HG02852 (cell line): Measurements from ENCODE around the gene PTPRN2.

ENCODE experiments used
- ATAC-seq: cut with Tn5 transposase; IDR thresholded peaks from one replicate; pipeline ENCODE4 v1.9.1; 2021; ENCODE audit warnings: mild to moderate bottlenecking, moderate library complexity; ENCODE audit not compliant: unreplicated experiment

PTPRN2 gene

GRCh38 chr7:157821959-157822687 is 765.5 kb downstream of the PTPRN2 start:
- no peak for ATAC-seq

- no peak for ATAC-seq
These were observed 766.8 kb downstream of the PTPRN2 start for GRCh38 chr7:157820796-157821195.

GRCh38 chr7:157819455-157819807 is 768.2 kb downstream of the PTPRN2 start:
- ATAC-seq = no peak

- ATAC-seq = no peak
These were observed 768.7 kb downstream of the PTPRN2 start for GRCh38 chr7:157818701-157819454.

- ATAC-seq = no peak
These were observed 769.5 kb downstream of the PTPRN2 start for GRCh38 chr7:157817944-157818700.

GRCh38 chr7:157817433-157817832 is 770.2 kb downstream of the PTPRN2 start:
- ATAC-seq = no peak

GRCh38 chr7:157816526-157817250 is 770.9 kb downstream of the PTPRN2 start:
- ATAC-seq = no peak

- no peak for ATAC-seq
These were observed 771.5 kb downstream of the PTPRN2 start for GRCh38 chr7:157816086-157816485.

- ATAC-seq = no peak
These were observed 772.0 kb downstream of the PTPRN2 start for GRCh38 chr7:157815706-157816022.

- ATAC-seq = no peak
These were observed 772.5 kb downstream of the PTPRN2 start for GRCh38 chr7:157814931-157815705.

- ATAC-seq = no peak
These were observed 773.6 kb downstream of the PTPRN2 start for GRCh38 chr7:157813741-157814661.

GRCh38 chr7:157813053-157813452 is 774.6 kb downstream of the PTPRN2 start:
- no peak for ATAC-seq

GRCh38 chr7:157811946-157812345 is 775.7 kb downstream of the PTPRN2 start:
- no peak for ATAC-seq

GRCh38 chr7:157809863-157810851 is 777.5 kb downstream of the PTPRN2 start:
- ATAC-seq = no peak

- ATAC-seq = no peak
These were observed 778.3 kb downstream of the PTPRN2 start for GRCh38 chr7:157809154-157809862.

GRCh38 chr7:157808042-157808441 is 779.6 kb downstream of the PTPRN2 start:
- ATAC-seq = no peak

- ATAC-seq = no peak
These were observed 780.1 kb downstream of the PTPRN2 start for GRCh38 chr7:157807510-157807909.

GRCh38 chr7:157806711-157807110 is 780.9 kb downstream of the PTPRN2 start:
- ATAC-seq = no peak
